HCT116 (cell line): ENCODE results near the gene LRRFIP1. TPM values are rescaled to one million over a fixed set of nuclear protein-coding genes. Genes with fewer than 3 reads are reported as not detected.

Experiments used
- ATAC-seq: fragments of 200-7000 bp; cut with Tn5 transposase; 2 replicates; pipeline ENCODE4 v1.9.1; 2020; ENCODE audit warnings: mild to moderate bottlenecking, moderate library complexity
- BruUV-seq: library from RNA; stranded (reverse); fragments of 400-500 nt; replicated peaks from 2 replicates; lab custom pipeline; 2021; lab: Mats Ljungman, UMichigan
- CTCF ChIA-PET: fragments of 300-600 bp; sonication (Branson Sonifier 250); formaldehyde crosslinking; loops from one replicate; lab custom pipeline; 2021; ENCODE audit warnings: antibody characterized with exemption; lab: Charles Lee
- POLR2A ChIA-PET: fragments of 300-600, 350-600 bp; sonication (Branson Sonifier 250); formaldehyde crosslinking; loops from one replicate; lab custom pipeline; 2021; ENCODE audit warnings: antibody characterized with exemption; lab: Charles Lee
- RAD21 ChIA-PET, 2 experiments: fragments of 300-600 bp; sonication (Branson Sonifier 250); formaldehyde crosslinking; loops; one replicate each; lab custom pipeline; 2023; ENCODE audit warnings: low total read pairs in 2 of 2; ENCODE audit not compliant: uncharacterized antibody in 2 of 2, unreplicated experiment in 2 of 2, low non-redundant PET in 1 of 2; lab: Charles Lee
- DNase-seq: peaks from one replicate; pipeline ENCODE4 v3.0.0-alpha.2; 2010; ENCODE audit warnings: low read depth, low spot score
- H2AFZ ChIP-seq: fragments of 200-600 bp; shearing (Covaris generic), sonication (generic); 2 replicates; pipeline ENCODE4 v1.6.1; 2017; ENCODE audit warnings: low read depth, mixed run types, mixed read lengths, antibody characterized with exemption, low read length; ENCODE audit not compliant: poor library complexity, severe bottlenecking
- H3K27ac ChIP-seq: 2 replicates; pipeline ENCODE4 v1.5.1; 2012; ENCODE audit warnings: low read depth, low read length
- H3K27me3 ChIP-seq: fragments of 200-600 bp; sonication (generic); 2 replicates; pipeline ENCODE4 v1.6.1; 2016; ENCODE audit warnings: mixed run types, low read length, mixed read lengths; ENCODE audit not compliant: insufficient read depth
- H3K36me3 ChIP-seq, 2 experiments: fragments of 200-500 bp in 1 of 2; fragments of 200-600 bp in 1 of 2; sonication (Bioruptor generic) in 1 of 2; sonication (generic) in 1 of 2; 2 replicates each; pipeline versions ENCODE4 v1.5.1 to v1.6.1; 2014 to 2016; ENCODE audit warnings: low read length in 2 of 2, inconsistent platforms in 1 of 2, mixed read lengths in 1 of 2, mixed run types in 1 of 2; ENCODE audit not compliant: insufficient read depth in 2 of 2, control insufficient read depth in 1 of 2
- H3K4me1 ChIP-seq, 2 experiments: fragments of 200-600 bp in 1 of 2; sonication (generic) in 1 of 2; 2 replicates each; pipeline versions ENCODE4 v1.5.1 to v1.6.1; 2012 to 2017; ENCODE audit warnings: low read length in 2 of 2, inconsistent platforms in 1 of 2, mild to moderate bottlenecking in 1 of 2, mixed read lengths in 1 of 2, mixed run types in 1 of 2, moderate library complexity in 1 of 2; ENCODE audit not compliant: insufficient read depth in 2 of 2, control insufficient read depth in 1 of 2
- H3K4me2 ChIP-seq: fragments of 200-600 bp; sonication (generic); 2 replicates; pipeline ENCODE4 v1.6.1; 2017; ENCODE audit warnings: mixed run types, low read length, mixed read lengths
- H3K4me3 ChIP-seq, 2 experiments: fragments of 200-600 bp in 1 of 2; sonication (generic) in 1 of 2; replicated peaks in 1 of 2; 2 replicates each; pipeline ENCODE4 v1.5.1; 2011 to 2016; ENCODE audit warnings: low read length in 2 of 2, control low read depth in 1 of 2, low read depth in 1 of 2, mild to moderate bottlenecking in 1 of 2, mixed read lengths in 1 of 2, mixed run types in 1 of 2
- H3K79me2 ChIP-seq: fragments of 200-600 bp; sonication (generic); 2 replicates; pipeline ENCODE4 v1.6.1; 2017; ENCODE audit warnings: mild to moderate bottlenecking, mixed run types, low read length, moderate library complexity, mixed read lengths; ENCODE audit not compliant: insufficient read depth
- H3K9ac ChIP-seq: fragments of 200-600 bp; sonication (generic); 2 replicates; pipeline ENCODE4 v1.6.1; 2016; ENCODE audit warnings: low read length, mixed read lengths
- H3K9me2 ChIP-seq: fragments of 200-600 bp; sonication (generic), shearing (Covaris generic); 2 replicates; pipeline ENCODE4 v1.6.1; 2017; ENCODE audit warnings: mixed run types, mild to moderate bottlenecking, moderate library complexity; ENCODE audit not compliant: insufficient read depth
- H3K9me3 ChIP-seq, 2 experiments: fragments of 200-500 bp in 1 of 2; fragments of 200-600 bp in 1 of 2; sonication (Bioruptor generic) in 1 of 2; sonication (generic) in 1 of 2; 2 replicates each; pipeline ENCODE4 v1.6.1; 2014 to 2017; ENCODE audit warnings: low read length in 2 of 2, mixed read lengths in 2 of 2, inconsistent platforms in 1 of 2, low read depth in 1 of 2, mild to moderate bottlenecking in 1 of 2, mixed run types in 1 of 2, moderate library complexity in 1 of 2; ENCODE audit not compliant: control insufficient read depth in 1 of 2, insufficient read depth in 1 of 2
- H4K20me1 ChIP-seq: fragments of 200-600 bp; sonication (generic), shearing (Covaris generic); 2 replicates; pipeline ENCODE4 v1.6.1; 2017; ENCODE audit warnings: mixed run types, mild to moderate bottlenecking, moderate library complexity; ENCODE audit not compliant: insufficient read depth
- CBX3 ChIP-seq: IDR thresholded peaks from 2 replicates; pipeline ENCODE4 v1.6.1; 2012; ENCODE audit warnings: low read depth
- CTCF ChIP-seq, 3 experiments: fragments of 200-600 bp in 1 of 3; sonication (generic) in 1 of 3; IDR thresholded peaks in 2 of 3; conservative IDR thresholded peaks in 1 of 3; 2 replicates each; pipeline ENCODE4 v1.5.1; 2012 to 2017; ENCODE audit warnings: low read depth in 2 of 3, low read length in 2 of 3, antibody characterized with exemption in 1 of 3, borderline replicate concordance in 1 of 3, control low read depth in 1 of 3, mild to moderate bottlenecking in 1 of 3, mixed read lengths in 1 of 3, mixed run types in 1 of 3, moderate library complexity in 1 of 3; ENCODE audit not compliant: insufficient read depth in 1 of 3
- ELF1 ChIP-seq: IDR thresholded peaks from 2 replicates; pipeline ENCODE4 v1.6.1; 2012; ENCODE audit warnings: low read depth, borderline replicate concordance
- POLR2AphosphoS5 ChIP-seq: IDR thresholded peaks from 2 replicates; pipeline ENCODE4 v1.6.1; 2011; ENCODE audit warnings: mild to moderate bottlenecking, low read depth, low read length, moderate library complexity
- RAD21 ChIP-seq: IDR thresholded peaks from 2 replicates; pipeline ENCODE4 v1.6.1; 2012; ENCODE audit warnings: low read depth, mild to moderate bottlenecking
- REST ChIP-seq: IDR thresholded peaks from 2 replicates; pipeline ENCODE4 v1.6.1; 2012; ENCODE audit warnings: low read depth
- SIN3A ChIP-seq: IDR thresholded peaks from 2 replicates; pipeline ENCODE4 v1.6.1; 2012; ENCODE audit warnings: low read depth
- SRF ChIP-seq: IDR thresholded peaks from 2 replicates; pipeline ENCODE4 v1.6.1; 2012; ENCODE audit warnings: low read depth
- YY1 ChIP-seq: IDR thresholded peaks from 2 replicates; pipeline ENCODE4 v1.6.1; 2011; ENCODE audit warnings: low read length, low read depth, moderate library complexity, mild to moderate bottlenecking; ENCODE audit not compliant: insufficient replicate concordance; ENCODE audit errors: extremely low read depth
- ZNF274 ChIP-seq: fragments of 200-500 bp; sonication (Bioruptor generic); IDR thresholded peaks from 2 replicates; pipeline ENCODE4 v1.6.1; 2014; ENCODE audit warnings: mild to moderate bottlenecking, low read depth, low read length, inconsistent platforms
- intact Hi-C: fragments of 100-400 bp; cut with micrococcal nuclease; formaldehyde crosslinking; loops from 2 replicates; pipeline ENCODE4 v1.10.0; 2022
- total RNA-seq: library from RNA; stranded (reverse); gene quantifications from one replicate; pipeline ENCODE4 v1.2.1, GENCODE V29; 2021; ENCODE audit not compliant: unreplicated experiment

The LRRFIP1 gene
- total RNA-seq, 1 experiment from 2014 or later, result 76.9 TPM

GRCh38 chr2:237593596-237594320 lies 33.6 kb upstream of the LRRFIP1 start:
- RAD21 ChIA-PET, result no interaction called here
- no peaks in the 10 kb centered on the region for H3K9me3 ChIP-seq
- no peak for TF ChIP-seq RAD21
- TF ChIP-seq CBX3, result no peak
- TF ChIP-seq YY1, result no peak
- TF ChIP-seq SRF, result no peak
- no peak for TF ChIP-seq CTCF (IDR thresholded peaks at IDR 0.05 in 2 of 3, conservative IDR thresholded peaks at IDR 0.05 in 1 of 3; ENCODE audit: borderline replicate concordance in 1 of 3, insufficient read depth in 1 of 3, low read depth in 2 of 3, low read length in 2 of 3)
- TF ChIP-seq POLR2AphosphoS5, result 0 out of 2 replicates have a peak, but pooled peaks have one; percentile 27
- TF ChIP-seq SIN3A, result no peak
- no peak overlapping the region for H3K27ac ChIP-seq
- no peaks in the 10 kb centered on the region for H3K36me3 ChIP-seq
- H3K4me1 ChIP-seq, result peaks cover 13 to 30% of the 10 kb centered on the region in 2 experiments; a peak in 3 of 4 replicates
- no peak overlapping the region for H2AFZ ChIP-seq
- no peak overlapping the region for H3K4me2 ChIP-seq
- intact Hi-C loops, result no loop called here
- CTCF ChIA-PET, result no interaction called here
- H3K79me2 ChIP-seq, result peaks cover 10% of the 10 kb centered on the region
- no peak overlapping the region for H3K9ac ChIP-seq
- DNase-seq (no peak), ATAC-seq (no peak)
- H3K27me3 ChIP-seq, result no peaks in the 10 kb centered on the region
- H3K9me2 ChIP-seq, result no peaks in the 10 kb centered on the region
- BruUV-seq, result no TSS peak
- H3K4me3 ChIP-seq, result no peak overlapping the region
- no peaks in the 10 kb centered on the region for H4K20me1 ChIP-seq
- POLR2A ChIA-PET, result no interaction called here

- CTCF ChIA-PET, result no interaction called here
Measured at GRCh38 chr2:237594514-237594871, 32.9 kb upstream of the LRRFIP1 start.

More at GRCh38 chr2:237594514-237594871, 32.9 kb upstream of the LRRFIP1 start:
- Histone ChIP-seq H2AFZ (no peak overlapping the region), H4K20me1 (no peaks in the 10 kb centered on the region), H3K4me1 (peaks cover 9 to 28% of the 10 kb centered on the region in 2 experiments; a peak in 3 of 4 replicates), H3K36me3 (no peaks in the 10 kb centered on the region), H3K27ac (no peak overlapping the region; the same call in 1 of the 2 replicates), H3K9me2 (no peaks in the 10 kb centered on the region), H3K4me3 (no peak overlapping the region), H3K27me3 (no peaks in the 10 kb centered on the region), H3K9ac (no peak overlapping the region), H3K4me2 (no peak overlapping the region), H3K79me2 (peaks cover 6% of the 10 kb centered on the region), H3K9me3 (no peaks in the 10 kb centered on the region)
- DNase-seq (no peak), ATAC-seq (no peak)
- intact Hi-C loops, result no loop called here
- TF ChIP-seq REST, result no peak
- TF ChIP-seq RAD21, result no peak
- TF ChIP-seq SIN3A, result no peak
- no peak for TF ChIP-seq POLR2AphosphoS5
- no peak for TF ChIP-seq ELF1
- no peak for TF ChIP-seq ZNF274
- no TSS peak for BruUV-seq
- ChIA-PET POLR2A (no interaction called here), RAD21 (no interaction called here)
